Activated CD4-positive, alpha-beta T cell treated with anti-CD3 and anti-CD28 coated beads for 1 hour (primary cell): Measurements from ENCODE around the gene FGFR4.

ENCODE experiments used
- DNase-seq: peaks from one replicate; pipeline ENCODE4 v3.0.0-alpha.2; 2020

Gene FGFR4

GRCh38 chr5:177085985-177086653 is 596 bp upstream of the FGFR4 start:
- DNase-seq, result no peak

GRCh38 chr5:177087398-177088005 is 787 bp downstream of the FGFR4 start:
- no peak for DNase-seq

- no peak for DNase-seq
These were observed 2.4 kb downstream of the FGFR4 start for GRCh38 chr5:177089127-177089526.

- DNase-seq, result no peak
These were observed 3.3 kb downstream of the FGFR4 start for GRCh38 chr5:177089825-177090641.

GRCh38 chr5:177090813-177091212 is 4.1 kb downstream of the FGFR4 start:
- no peak for DNase-seq

GRCh38 chr5:177091232-177091631 is 4.5 kb downstream of the FGFR4 start:
- no peak for DNase-seq

GRCh38 chr5:177092178-177093081 is 5.7 kb downstream of the FGFR4 start:
- DNase-seq, result no peak

GRCh38 chr5:177093082-177093712 is 6.5 kb downstream of the FGFR4 start:
- DNase-seq, result no peak

GRCh38 chr5:177093803-177094202 is 7.1 kb downstream of the FGFR4 start:
- no peak for DNase-seq

GRCh38 chr5:177094224-177095087 is 7.7 kb downstream of the FGFR4 start:
- no peak for DNase-seq

GRCh38 chr5:177095088-177095669 is 8.5 kb downstream of the FGFR4 start:
- no peak for DNase-seq

GRCh38 chr5:177096162-177097015 is 9.7 kb downstream of the FGFR4 start:
- no peak for DNase-seq

- DNase-seq, result no peak
These were observed 10.6 kb downstream of the FGFR4 start for GRCh38 chr5:177097016-177097985.

- no peak for DNase-seq
These were observed 11.4 kb downstream of the FGFR4 start for GRCh38 chr5:177098120-177098469.

GRCh38 chr5:177098470-177099141 is 11.9 kb downstream of the FGFR4 start:
- no peak for DNase-seq

GRCh38 chr5:177099422-177100093 is 12.8 kb downstream of the FGFR4 start:
- DNase-seq, result no peak

- DNase-seq, result no peak
These were observed 14.0 kb downstream of the FGFR4 start for GRCh38 chr5:177100714-177101121.
